NCI-H2196 treated with DMSO at 0.1 percent for 48 hours (cell line): ENCODE measurements around the gene STIL.
"Not testable (repeated sequence)": the region's sequence is repeated elsewhere in the genome, so short reads cannot be mapped to it uniquely, and the experiment has no call there.

Experiments
- DNase-seq: peaks from one replicate; lab custom pipeline; 2025; ENCODE audit not compliant: unreplicated experiment; lab: John Stamatoyannopoulos, UW

STIL gene

GRCh38 chr1:47223174-47223920 lies 90.6 kb downstream of the STIL start:
- DNase-seq: no peak

GRCh38 chr1:47222476-47222875 lies 91.5 kb downstream of the STIL start:
- DNase-seq: no peak

- DNase-seq: no peak
Observed at GRCh38 chr1:47219590-47220220, 94.2 kb downstream of the STIL start.

DNA sequence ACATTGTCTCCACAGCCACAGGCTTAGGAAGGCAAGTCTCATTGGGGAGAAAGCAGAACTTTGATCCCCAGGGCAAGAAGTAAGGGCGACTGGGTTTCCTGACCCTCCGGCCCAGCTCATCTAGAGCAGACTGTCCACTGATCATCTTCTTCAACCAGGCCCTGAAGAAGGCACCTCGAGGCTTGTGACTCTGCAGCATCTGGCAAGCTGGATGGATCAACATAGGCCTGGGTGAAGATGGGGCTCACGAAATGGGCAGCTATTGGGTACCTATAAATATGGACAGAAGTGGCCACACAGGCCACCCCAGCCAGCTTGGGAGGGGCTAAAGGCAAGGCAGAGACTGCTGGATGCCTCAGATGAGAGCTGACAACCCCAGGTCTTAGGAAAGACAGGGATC lies 94.9 kb downstream of the STIL start:
- no peak for DNase-seq

DNA sequence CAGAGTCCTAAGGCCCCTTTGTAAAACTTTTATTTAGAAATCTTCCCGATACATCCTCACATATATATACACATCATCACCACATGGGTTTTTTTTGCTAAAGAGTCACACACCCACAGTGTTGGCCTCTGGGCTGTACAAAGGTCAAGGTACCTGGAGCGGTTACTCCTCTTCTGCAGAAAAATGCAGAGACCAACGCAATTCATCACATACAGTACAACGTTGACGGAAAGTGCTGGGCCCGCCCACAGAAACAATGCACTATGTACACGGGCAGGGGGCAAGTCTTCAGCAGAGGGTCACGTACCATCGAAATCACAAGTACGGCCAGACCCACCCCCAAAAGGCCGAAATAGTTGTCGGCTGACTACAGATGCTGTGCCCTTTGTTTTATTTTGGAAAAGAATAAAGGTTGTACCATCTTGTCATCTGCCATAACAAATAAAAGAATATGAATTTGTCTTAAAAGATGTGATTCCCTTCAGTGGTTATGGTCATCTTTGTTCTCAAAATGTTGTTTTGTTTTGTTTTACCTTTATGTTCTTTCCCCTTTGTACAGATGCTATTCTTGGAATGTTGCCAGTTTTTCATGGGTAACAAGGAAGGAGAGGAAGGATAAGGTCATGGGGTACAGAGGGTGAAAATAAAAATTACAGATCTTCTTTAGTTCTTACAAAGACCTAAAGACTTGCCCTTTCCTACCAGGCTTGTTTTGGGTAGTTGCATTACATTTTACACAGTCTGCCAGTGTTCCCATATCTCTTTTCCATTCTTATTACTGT lies 97.5 kb downstream of the STIL start:
- no peak for DNase-seq

DNA sequence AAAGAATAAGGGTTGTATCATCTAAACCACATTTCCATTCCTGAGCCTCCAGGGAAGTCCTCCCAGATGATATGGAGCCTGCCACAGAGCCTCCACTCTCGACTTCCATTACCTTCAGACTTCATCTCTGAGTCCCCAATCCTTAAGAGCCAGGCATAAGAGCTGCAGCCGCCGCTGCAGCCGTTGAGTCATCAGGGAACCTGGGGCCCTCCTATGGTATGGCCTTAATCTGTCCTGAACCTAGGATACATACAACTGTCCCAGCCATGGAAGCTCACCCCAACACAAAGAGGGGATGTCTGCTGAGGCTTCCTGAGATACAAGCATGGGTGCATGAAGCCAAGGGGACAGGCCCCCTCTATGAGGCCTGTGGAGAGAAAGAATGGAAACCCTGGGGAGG lies 98.2 kb downstream of the STIL start:
- DNase-seq: no peak

DNA sequence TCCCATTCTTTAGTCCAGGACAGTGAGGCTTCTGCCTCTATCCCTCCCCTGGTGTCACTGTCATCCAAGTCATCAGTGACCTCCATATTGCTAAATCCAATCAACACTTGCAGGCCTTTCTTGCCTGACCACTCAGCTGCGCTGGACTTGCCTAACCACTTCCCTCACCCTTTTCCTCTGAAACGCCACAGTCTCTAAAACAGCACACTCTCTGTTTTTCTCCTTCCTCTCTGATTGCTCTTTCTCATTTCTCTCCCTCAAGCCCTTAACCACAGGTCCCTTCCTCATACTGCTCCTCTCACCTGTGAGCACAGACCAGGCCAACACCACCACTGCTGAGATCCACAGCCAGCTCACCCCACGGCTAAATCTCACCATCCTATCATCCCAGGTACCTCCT lies 99.4 kb downstream of the STIL start:
- DNase-seq: no peak

- DNase-seq: no peak
Observed at GRCh38 chr1:47213230-47213963, 100.5 kb downstream of the STIL start.

DNA sequence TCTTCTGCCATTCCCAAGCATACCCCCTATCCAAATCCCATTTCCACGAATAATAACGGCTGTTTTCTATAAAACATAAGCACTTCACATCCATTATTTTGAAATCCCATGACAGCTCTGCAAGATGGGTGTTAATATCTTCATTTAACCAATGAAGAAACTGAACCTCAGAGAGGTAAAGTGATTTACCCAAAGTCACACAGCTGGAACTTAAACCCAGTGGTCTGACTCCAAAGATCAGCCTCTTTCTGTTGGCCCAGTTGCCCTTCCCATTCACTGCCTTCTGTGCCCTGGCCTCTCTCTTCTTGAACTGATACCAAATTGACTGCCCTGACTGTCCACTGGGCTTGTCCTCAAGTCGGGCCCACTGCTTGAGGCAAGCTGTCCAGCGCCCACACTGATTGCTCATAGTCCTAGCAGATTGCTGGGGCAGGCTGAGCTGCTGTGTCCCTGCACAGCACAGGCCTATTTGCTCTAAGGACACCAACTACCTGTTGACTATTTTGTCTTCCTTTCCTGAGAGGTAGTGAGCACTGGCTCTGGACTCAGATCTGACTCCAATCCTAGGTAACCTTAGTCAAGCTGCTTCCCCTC lies 101.2 kb downstream of the STIL start:
- DNase-seq: no peak

DNA sequence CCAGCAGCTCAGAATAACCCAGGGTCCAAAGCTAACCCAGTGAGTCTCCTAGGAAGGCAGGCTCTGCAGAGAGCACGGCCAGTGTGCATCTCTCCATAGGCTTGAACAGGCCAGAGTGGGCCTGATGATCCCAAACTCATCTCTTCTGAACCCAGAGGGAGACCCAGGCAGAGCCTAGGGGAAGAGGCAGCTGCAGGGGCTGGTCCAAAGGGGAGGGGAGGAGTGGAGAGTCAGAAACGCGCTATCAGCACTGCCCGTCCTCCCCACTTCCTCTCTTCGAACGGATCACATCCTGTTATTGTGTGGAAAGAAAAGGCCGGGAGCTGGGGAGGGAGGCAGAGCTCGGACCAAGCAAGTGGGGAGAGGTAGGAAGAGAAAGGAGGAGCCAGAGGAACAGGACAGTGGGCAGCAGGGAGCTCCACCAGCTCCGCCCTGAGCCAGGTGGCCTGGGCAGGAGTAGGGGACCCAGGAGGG lies 102.1 kb downstream of the STIL start:
- DNase-seq: no peak

- DNase-seq: no peak
Observed at GRCh38 chr1:47210666-47211065, 103.3 kb downstream of the STIL start.

- no peak for DNase-seq
Observed at GRCh38 chr1:47209725-47210325, 104.1 kb downstream of the STIL start.

DNA sequence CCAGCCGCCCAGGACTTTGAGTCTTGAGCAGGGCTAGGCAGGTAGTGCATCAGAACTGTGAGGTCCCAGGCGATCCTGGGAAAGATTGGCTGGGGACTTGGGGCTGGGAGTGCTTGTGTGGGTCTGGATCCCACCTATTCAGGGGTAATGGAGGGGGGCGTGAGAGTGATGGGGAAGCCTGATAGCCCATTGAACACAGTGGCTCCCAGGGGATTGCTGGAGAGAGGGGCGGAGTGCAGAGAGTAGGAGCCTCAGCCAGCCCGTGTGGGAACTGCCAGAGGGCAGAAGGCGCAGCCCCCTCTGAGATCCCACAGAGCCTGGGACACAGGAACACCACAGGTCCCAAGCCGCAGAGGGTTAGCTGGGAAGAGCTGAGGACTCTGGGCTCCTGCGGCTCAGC lies 104.9 kb downstream of the STIL start:
- DNase-seq: no peak

DNA sequence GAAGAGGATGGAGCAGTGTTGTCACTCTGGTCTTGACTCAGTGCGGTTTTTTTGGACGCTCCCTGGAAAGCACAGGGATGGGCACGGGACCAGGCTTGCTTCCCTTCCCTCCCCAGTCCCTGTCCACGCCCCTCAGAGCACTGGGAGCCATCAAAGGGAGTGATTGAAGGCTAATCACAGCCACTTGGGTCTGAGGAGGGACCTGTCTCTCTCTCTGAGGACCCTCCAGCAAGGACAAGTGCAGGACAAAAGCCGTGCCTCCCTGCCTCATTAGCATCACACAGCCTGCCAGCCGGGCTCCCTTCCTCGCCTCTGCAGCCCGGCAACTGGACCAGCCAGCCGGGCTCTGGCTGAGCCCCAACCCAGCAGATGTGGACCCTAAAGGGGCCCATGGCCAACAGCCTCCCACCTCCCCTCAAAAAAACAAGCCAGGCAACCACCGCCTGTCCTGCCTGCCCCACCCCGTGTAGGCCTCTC lies 105.5 kb downstream of the STIL start:
- no peak for DNase-seq

- DNase-seq: no peak
Observed at GRCh38 chr1:47207803-47208373, 106.1 kb downstream of the STIL start.

DNA sequence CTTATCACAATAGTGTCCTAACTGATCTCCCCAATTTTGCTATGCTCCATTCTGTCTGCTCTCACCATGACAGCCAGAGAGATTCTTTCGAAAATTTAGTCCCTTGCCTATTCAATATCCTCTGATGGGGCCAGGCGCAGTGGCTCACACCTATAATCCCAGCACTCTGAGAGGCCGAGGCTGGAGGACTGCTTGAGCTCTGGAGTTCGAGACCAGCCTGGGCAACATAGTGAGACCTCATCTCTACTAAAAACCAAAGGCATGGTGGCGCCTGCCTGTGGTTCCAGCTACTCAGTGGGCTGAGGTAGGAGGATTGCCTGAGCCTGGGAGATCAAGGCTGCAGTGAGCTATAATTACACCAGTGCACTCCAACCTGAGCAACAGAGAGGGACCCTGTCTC lies 108.0 kb downstream of the STIL start:
- DNase-seq: no peak

DNA sequence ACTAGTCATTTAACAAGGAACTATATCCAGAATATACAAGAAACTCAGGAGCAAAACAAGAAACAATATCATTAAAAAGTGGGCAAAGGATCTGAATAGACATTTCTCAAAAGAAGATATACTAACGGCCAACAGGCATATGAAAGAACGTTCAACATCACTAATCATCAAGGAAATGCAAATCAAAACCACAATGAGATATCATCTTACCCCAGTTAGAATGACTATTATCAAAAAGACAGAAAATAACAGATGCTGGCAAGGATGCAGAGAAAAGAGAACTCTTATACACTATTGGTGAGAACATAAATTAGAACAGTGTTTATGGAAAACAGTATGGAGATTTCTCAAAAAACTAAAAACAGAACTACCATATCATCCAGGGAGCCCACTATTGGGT lies 110.4 kb downstream of the STIL start:
- not testable (repeated sequence) for DNase-seq

- DNase-seq: no peak
Observed at GRCh38 chr1:47201179-47201578, 112.8 kb downstream of the STIL start.
